ENCODE data around the gene CCR5.

DNA sequence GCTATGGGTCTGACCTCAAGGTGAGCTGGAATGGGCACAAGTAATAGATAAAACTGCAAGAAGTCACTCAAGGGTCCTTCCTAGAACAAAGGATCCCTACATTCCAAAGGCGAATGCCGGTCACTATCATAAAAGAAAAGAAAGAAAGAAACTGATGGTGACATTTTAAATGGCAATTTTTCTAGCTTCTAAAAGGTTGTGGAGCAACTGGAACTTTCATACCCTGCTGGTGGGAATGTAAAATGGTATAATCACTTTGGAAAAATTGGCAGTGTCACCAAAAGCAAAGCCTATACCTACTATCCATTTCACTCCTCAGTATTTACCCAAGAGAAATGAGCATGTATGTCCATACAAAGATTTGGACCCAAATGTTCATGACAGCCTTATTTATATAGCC lies 40.5 kb downstream of the CCR5 start:
- TF ChIP-seq CTCF (IDR thresholded peaks at IDR 0.05) (no peak), POLR2A (IDR thresholded peaks at IDR 0.05) (no peak)
